HG02840 (cell line): ENCODE results near the gene SPATA1.
A peak's percentile ranks its signal among the peaks of the same experiment; 100 is the strongest.
"Not testable (repeated sequence)": the region's sequence is repeated elsewhere in the genome, so short reads cannot be mapped to it uniquely, and the experiment has no call there.

Experiments used
- ATAC-seq: cut with Tn5 transposase; IDR thresholded peaks from one replicate; pipeline ENCODE4 v1.9.1; 2021; ENCODE audit warnings: mild to moderate bottlenecking, moderate library complexity, moderate number of reproducible peaks; ENCODE audit not compliant: unreplicated experiment, low FRiP score

SPATA1 gene

DNA sequence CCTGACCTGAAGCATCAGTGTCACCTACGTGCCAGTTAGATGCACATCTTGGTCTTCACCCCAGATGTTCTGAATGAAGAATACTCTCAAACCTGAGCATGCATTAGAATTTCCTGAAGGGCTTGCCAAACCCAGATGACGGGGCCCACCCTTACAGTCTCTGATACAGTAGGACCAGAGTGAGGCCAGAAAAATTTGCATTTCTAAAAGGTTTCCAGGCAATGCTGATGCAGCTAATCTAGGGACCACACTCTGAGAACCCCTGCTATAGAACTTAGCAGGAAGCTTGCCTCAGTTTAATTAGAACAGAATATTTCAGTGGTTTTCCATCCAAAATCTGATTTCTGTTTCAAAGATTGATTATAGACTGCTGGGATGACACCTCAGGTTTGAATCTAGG is 77.9 kb downstream of the SPATA1 start:
- ATAC-seq, result no peak

DNA sequence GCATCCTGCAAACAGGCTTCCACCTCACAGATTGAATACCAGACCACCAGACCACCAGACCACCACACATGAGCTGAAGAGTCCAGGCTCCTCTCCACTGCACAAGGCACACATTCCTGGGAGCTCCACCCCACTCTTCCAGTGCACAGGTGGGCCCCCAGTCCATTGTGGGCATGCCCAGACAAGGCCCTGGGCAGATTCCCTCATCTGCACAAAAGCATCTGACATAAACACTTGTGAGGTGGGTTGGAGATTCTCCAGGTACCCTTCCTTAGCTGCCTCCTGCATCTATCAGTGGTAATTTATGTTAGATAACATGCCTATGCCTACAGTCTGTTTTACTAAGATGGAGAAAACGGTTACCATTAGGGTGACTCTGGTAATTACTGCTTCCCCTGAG is 79.6 kb downstream of the SPATA1 start:
- no peak for ATAC-seq

DNA sequence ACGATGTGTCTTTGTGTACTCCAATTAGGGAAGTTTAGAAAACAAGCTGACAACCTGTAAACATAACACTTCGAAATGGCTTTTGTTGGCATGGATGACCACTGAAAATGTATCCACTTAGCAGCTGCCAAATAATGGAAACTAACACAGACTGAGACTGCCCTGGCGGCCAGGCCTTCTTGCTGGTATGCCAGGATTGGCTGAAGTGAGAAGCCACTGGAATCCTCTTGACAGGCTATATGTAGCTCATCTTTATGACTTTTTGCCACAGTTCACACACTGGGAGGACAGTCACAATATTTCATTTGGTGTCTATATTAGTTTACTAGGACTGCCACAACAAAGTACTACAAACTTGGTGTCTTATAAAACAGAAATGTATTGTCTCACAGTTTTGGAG is 80.9 kb downstream of the SPATA1 start:
- ATAC-seq, result no peak

DNA sequence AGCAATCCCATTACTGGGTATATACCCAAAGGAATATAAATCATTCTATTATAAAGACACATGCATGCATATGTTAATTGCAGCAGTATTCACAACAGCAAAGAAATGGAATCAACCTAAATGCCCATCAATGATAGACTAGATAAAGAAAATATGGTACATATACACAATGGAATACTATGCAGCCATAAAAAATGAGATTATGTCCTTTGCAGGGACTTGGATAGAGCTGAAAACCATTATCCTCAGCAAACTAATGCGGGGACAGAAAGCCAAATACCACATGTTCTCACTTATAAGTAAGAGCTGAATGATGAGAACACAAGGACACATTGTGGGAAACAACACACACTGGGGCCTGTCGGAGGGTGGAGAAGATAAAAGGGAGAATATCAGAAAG is 88.8 kb downstream of the SPATA1 start:
- not testable (repeated sequence) for ATAC-seq

DNA sequence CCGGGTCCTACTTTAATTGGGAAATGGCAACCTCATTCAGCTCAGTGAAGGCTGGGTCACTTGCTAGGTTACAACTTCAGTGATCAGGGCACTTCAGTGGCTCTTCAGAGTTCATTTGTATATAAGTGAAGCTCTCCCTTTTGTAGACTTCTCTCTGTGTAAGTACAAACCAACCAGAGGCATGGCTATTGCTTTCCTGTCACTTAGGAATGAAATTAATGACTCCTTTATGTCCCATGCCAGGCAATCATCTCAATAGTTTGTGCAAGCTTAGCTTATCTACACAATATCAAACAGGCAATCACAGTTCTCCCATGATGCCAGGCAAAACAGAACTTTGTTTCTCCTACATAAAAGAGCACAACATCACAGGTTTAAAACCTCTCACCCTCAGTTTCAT is 90.8 kb downstream of the SPATA1 start:
- no peak for ATAC-seq

DNA sequence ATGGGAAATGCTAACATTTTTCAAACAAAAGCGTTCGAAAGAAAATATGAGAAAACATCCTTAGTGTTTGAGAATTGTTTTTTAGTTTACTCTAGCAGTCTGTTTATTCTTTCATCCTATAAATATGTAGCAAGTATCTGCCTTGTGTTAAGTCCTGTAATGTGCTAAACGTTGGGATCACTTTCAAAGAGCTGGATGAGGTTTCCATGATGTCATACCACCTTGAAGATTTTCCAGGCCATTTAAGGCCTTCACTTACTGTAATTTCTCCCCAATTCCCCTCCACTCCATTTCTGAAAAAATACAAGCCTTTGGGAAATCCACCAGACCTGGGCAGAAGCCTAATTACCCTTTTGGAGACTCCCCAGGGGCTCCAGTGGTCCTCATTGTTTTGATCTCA is 92.2 kb downstream of the SPATA1 start:
- no peak for ATAC-seq

DNA sequence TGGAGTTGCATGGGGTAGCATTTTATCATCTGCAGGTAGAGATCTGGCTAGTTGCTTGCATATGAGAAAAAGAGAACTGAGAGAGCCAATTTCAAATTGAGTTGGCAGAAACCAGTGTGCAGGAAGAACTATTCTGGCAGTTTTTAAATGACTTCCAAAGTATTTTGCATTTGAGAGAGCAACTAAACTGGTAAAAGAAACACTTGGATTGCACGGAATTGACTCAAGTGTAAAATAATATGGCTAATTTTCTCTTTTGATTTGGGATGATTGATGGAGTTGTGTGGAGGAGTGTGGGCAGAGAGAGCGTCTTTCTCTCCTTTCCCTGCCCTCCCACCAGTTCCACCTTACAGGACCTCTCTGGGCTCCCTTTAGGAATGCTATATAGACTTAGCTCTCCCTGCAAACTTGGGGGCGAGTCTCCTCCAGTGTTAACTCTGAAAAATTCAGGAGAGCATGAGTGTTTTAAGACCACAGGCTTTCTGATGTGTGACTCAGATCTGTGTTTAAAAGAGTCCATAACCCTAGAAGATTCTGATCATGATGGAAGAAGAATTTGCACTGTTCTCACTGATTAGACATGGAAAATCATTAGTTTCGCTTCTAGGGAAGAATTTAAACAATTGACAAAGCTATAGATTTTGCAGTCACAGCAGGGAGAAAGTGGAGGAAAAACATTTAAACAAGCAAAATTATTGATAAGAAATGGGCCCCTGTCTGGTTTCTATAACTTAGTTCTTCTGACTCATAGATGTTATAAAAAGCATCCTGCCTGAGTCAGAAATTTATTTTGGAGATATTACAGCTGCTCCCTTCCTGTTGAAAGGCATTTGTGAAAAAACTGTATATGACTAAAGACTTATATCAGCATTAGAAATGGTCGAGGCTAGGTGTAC is 92.9 kb downstream of the SPATA1 start:
- peak; percentile 74 for ATAC-seq

DNA sequence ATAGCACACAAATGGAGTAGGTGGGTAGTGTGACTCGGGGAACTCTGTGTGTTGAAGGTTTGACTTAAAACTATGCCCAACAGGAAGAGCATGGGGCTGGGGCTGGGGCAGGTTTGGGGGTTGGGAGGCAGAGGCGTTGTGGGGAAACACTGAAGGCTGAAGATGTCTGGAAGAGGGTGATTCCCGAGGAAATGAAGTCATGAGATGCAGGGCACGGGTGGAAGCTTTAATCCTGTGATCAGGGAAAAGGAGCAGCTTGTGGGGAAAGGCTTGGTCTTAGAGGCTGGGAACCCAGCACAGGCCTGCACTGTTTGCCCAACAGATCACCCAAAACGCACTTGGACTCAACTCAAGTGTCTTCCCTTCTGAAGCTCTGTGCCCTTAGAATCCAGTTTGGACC is 94.6 kb downstream of the SPATA1 start:
- ATAC-seq, result no peak

DNA sequence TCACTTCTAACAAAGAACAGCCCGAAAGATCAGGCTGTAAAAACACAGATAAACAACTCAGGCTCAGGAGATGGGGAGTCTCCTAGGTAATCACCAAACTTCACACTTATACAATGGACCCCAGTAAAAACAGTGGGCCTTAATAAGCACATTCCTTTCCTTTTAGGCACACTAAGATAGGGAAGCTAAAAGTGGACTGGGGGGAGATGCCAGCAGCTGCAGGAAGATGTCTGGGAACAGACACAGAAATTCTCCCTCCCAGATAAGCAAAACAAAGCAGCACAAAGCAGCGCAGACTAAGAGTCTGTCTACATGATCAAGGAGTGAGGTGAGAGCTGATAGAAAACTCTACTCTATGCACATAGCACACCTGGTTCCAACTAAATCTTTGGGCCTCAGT is 97.0 kb downstream of the SPATA1 start:
- ATAC-seq, result no peak

DNA sequence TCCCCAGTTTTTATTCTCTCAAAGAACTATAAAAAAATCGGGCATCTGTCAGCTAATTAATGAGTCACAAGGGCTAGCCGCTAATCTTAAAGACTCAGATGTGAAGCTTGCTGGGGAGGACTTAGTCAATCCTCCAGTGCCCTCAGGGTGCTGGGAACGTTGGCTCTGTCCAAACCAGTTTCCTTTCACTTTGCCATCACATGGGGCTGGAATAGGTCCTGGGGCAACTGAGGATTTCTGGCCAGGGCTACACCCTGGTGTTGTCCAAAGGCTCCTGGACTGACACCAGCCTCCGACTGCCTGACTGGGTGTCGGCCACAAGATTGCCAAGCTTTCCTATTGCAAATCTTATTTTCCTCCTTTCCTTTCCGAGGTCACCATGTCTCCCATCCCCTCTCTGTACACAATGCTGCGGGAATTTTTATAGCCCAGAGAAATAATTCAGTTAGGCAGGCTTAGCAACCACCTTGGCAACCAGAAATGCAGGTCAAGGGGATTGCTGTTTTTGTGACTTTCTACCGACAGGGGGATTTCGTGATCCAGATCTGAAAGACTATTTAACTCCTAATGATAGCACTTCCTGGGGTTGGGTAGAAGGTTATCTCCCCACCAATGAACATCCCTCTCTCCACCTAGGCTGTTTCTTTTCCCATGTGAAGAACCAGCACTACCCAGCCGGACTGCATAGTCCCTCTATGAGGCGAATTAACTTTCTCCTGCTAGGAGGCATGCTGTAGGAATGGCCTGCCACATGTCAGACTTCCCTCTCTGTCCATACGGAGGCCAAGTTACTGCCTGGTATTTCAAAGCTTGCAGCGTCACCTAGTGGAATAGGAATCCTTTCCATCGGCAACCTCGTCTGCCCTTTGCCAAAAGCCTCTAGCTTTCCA is 98.0 kb downstream of the SPATA1 start:
- no peak for ATAC-seq

DNA sequence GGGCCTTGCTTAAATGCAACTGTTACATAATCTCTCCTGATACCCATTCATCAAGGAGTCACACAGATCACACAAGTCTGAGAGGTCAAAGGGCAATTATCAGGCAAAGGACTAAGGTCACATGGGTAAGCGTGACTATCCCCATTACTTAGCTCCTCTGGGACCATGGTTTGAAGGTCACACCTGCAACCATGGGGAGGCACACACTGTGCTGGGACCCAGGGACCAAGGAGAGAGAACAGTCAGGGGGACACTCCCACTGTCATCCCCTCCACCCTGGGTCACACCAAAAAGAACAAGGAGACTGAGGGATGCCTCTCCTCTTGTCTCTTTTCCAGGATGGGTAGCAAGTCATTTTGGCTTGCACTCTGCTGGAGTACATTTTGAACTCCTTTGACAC is 99.0 kb downstream of the SPATA1 start:
- ATAC-seq, result no peak

DNA sequence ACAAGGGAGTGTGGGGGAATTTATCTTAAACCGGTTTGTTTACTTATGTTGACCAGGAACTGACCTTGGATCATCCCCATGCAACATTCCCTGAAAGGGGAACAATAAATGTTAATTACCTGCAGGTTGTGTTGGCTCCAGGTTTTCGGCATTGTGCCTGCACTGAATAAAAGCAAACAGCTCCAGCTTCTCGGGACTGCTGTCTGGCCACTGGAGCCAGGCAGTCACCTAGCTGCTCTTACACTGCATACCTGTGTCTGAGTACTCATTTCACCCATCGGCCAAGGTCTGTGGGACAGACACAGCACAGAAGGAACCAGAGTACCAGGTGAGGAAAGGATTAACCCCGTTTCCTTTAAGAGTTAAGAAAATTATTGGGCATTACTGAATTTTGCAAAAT is 100.8 kb downstream of the SPATA1 start:
- ATAC-seq, result no peak

DNA sequence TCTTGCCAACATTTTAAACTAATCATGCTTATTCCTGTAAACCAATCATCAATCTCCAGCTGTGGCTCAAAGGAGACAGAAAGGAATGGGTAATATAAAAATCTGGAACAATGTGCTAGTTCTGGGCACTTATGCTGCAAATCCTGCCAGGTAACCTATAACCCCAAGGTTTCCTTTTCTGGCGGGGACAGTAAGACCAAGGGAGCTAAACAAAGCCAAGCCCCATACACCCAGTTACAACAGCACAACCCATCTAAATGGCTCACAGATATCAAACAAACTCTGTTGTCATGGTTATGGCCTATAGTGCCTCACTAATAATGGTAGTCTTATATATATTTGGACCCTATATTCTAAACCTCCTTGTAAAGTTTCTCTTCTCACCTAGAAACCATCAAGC is 104.9 kb downstream of the SPATA1 start:
- no peak for ATAC-seq

DNA sequence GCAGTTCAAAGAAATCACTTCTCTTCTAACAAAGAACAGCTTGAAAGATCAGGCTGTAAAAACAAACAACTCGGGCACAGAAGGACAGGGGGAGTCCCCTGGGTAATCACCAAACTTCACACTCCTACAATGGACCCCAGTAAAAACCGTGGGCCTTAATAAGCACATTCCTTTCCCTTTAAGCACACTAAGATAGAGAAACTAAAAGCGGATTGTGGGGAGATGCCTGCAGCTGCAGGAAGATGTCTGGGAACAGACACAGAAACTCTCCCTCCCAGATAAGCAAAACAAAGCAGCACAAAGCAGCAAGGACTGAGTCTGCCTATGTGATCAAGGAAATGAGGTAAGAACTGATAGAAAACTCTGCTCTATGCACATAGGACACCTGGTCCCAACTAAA is 105.6 kb downstream of the SPATA1 start:
- ATAC-seq, result no peak

DNA sequence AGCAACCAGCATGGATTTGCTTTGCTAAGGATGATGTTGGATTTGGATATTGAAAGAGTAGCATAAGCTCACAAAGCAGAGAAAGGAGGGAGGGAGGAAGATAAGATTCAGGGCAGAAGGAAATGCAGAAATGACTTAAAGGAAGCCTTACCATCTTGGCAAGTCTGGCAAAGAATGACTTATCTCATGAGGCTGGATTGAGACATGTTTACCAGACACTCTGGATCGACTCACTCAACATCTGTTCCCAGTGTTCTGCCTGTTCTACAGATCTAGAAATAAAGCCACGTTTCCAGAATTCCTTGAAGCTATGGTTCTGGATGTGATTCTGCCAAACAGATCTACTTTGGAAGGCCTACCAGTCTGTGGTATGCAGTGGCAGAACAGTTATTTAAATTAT is 106.8 kb downstream of the SPATA1 start:
- no peak for ATAC-seq

DNA sequence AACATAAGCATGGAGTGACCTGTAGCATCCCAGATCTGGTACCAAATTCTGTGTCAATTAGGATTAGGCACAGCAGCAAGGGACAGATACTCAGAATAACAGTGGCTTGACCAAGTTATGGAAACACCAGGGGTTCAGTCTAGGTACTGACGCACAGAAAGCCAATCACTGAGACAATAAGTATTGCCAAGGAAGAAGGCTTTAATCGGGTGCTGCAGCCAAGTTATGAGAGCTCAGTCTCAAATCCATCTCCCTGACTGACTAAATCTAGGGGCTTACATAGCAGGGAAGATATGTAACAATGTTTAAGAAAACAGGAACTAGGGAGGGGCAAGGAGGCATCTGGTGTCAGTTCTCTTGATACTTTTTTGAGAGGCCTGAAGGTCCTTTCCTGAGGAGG is 107.7 kb downstream of the SPATA1 start:
- no peak for ATAC-seq

DNA sequence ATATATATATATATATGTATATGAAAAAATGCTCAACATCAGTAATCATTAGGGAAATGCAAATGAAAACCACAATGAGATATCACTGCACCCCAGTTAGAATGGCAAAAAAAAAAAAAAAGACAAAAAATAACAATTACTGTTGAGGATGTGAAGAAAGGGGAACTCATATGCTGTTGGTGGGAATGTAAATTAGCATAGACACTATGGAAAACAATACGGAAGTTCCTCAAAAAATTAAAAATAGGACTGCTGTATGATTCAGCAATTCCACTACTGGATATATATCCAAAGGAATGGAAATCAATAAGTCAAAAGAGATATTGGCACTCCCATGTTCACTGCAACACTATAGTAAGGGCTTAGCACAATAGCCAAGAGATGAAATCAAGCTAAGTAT is 109.6 kb downstream of the SPATA1 start:
- ATAC-seq, result no peak
